CD4-positive, alpha-beta T cell treated with Interleukin-10 for 1 hour (primary cell): ENCODE data around the gene SYNPO.

Experiments used
- DNase-seq: peaks from one replicate; pipeline ENCODE4 v3.0.0-alpha.2; 2020

SYNPO gene

DNA sequence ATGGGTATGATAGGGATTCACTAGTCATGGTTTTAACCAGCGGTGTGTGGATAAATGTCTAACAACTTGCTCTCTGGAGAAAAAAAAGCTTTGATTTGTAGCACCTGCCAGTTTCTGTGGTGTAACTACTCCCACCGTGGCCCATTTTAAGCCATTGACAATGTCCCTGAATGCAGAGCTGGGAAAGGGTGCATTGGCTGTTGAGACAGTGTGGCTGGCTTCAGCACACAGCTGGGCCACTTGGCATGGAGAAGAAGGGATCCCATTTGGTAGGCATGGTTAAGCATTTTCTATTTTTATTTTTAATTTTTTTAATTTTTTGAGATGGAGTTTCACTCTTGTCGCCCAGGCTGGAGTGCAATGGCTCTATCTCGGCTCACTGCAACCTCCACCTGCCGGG, 31.5 kb upstream of the SYNPO start:
- no peak for DNase-seq

GRCh38 chr5:150609843-150610584, 30.4 kb upstream of the SYNPO start:
- no peak for DNase-seq

DNA sequence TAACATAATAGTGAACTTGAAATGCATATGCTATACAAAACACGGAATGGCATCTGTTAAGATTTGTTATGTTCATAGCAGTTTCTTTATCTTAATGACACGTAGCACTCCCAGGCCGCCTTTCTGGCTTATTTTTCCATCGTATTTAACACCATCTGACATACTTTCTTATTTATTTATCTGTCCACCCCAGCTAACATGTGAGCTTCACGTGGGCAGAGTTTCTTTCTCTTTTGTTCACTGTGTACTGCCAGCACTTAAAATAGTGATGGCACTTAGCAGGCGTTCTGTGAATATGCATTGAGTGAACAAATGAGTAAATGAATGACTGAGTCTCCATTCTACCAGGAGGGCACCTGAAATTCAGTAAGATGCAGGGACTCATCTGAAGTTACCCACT, 29.4 kb upstream of the SYNPO start:
- no peak for DNase-seq

DNA sequence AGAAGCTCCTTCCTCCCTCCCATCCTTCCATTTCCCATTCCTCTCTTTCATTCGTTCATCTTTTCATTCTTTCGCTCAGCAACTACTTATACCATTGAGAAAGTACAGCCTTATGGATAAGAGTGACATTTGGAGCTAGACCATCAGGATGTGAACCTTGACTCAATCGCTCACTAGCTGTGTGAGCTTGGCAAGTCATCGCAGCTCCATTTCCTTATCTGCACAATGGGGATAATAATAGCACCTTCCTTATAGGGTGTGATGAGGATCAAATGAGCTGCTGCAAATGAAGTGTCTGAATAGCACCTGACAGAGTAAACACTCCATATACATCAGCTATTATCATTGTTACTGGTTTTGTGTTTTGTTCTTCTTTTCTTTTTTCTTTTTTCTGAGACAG, 28.1 kb upstream of the SYNPO start:
- no peak for DNase-seq

DNA sequence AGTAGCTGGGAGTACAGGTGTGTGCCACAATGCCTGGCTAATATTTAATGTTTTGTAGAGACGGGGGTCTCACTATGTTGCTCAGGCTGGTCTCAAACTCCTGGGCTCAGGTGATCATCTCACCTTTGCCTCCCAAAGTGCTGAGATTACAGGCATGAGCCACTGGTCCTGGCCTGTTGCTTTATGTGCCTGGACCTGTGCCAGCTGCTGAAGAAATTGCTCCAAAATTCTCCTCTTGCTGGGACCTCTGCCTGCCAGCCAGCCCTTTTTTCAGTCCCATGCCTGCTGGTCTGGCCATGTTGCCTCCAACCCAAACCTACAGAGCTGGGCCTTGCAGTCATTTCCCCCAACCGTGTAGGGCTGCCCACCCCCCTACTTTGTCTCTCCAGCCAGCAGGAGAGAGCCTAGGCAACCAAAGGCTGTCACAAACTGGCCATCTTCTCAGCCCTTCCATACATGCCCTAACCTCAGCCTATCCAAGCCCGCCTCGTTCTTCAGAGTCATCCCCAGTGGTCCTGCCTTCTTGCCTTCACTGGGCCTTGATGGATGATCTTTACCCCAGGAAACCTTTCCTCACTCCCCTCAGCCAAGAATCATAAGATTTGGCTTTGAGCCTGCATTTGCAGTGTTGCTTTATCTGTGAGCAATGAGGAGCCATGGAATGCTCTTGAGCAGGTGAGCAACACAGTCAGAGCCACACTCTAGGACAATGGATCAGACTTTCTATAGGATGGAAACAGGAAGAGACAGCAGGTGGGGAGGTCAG, 27.4 kb upstream of the SYNPO start:
- DNase-seq, result no peak

GRCh38 chr5:150613991-150614660, 26.3 kb upstream of the SYNPO start:
- no peak for DNase-seq

GRCh38 chr5:150614661-150615060, 25.8 kb upstream of the SYNPO start:
- DNase-seq, result no peak

GRCh38 chr5:150615141-150615699, 25.2 kb upstream of the SYNPO start:
- DNase-seq, result no peak

- DNase-seq, result no peak
Measured at GRCh38 chr5:150616024-150616470, 24.4 kb upstream of the SYNPO start.

DNA sequence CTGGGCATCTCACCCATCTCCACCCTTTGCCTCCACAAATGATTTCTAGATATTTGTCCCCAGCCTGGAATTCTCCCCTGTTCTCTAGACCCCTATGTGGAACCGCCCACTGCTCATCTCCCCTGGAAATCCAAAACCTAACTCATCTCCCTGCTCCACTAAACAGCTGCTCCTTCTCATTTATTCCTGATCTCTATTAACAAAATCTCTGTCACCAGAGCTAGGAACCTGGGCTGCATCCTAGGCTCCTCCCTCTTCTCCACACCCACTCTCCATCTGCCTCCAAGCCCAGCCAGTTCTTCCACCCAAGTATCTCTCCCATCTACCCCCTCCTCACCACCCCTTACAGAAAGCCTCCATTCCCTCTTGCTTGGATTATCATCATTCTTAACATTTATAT, 24.0 kb upstream of the SYNPO start:
- DNase-seq, result no peak

DNA sequence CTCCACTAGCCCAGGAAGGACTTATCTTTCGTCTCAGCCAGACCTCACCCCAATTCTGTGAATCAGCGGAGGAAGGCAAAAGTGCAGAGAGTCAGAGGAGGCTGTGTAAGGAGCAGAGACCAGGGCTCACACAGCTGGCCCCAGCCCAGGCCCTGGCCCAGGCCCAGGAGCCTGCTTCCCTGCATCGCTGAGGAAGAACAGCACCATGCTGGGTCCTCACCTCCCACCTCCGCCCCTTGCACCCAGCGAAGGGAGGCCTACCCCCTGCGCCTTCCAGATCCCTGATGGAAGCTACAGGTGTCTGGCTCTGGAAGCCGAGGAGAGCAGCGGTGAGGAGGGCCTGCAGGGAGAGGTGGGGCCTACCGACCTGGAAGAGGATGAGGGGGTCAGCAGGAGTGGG, 22.3 kb upstream of the SYNPO start:
- DNase-seq, result no peak

DNA sequence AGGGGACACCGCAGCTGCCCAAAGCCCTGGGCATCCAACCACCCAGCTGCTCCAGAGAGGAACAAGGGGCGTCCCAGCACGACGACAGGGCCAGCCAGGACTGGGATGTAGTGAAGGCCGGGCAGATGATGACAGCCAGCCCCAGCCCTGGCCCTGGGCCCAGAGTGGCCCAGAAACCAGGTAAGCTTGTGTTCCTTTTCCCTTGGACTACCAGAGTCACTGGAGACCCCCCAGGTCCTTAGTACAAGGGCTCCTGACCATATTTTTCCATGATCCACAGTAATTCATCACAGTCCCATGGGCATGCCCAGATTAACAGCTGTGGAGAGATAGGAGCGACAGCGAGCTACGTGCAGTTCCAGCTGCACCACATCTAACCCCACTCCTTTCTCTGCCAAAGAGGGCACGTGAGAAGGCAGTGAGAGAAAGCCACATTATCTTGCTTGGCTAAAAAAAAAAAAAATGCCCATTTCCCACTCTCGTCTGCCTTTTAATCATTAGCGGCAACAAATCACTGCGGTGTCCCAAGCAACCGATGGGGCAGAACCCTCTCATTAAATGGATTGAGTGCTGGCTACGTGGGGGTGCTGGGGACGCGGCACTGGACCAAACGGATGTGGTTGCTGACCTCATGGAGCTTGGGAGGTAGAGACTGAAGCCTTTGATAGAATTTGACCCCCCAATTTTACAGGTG, 21.7 kb upstream of the SYNPO start:
- DNase-seq, result no peak

GRCh38 chr5:150619359-150620230, 20.9 kb upstream of the SYNPO start:
- DNase-seq, result no peak

GRCh38 chr5:150621301-150621700, 19.2 kb upstream of the SYNPO start:
- no peak for DNase-seq

- DNase-seq, result no peak
Measured at GRCh38 chr5:150622157-150622556, 18.3 kb upstream of the SYNPO start.

- no peak for DNase-seq
Measured at GRCh38 chr5:150623152-150623877, 17.1 kb upstream of the SYNPO start.

DNA sequence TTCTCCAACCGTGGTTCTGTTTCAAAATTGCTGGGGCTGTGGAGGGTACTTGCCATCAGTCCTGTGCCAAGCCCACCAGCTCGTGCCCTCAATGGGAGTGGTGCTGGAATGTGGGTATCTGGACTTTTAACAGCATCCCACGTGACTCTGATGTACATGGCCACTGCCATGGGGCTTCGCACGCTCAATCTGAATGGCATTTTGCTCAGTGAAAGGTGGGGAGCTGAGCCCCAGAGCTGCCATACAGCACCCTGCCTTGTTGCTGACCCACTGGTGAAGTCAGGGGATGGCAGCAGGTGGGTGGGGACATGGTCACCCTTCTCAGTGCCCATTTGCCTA, 16.6 kb upstream of the SYNPO start:
- DNase-seq, result no peak

GRCh38 chr5:150624334-150625163, 15.9 kb upstream of the SYNPO start:
- DNase-seq, result peak; percentile 27

GRCh38 chr5:150625164-150625535, 15.3 kb upstream of the SYNPO start:
- DNase-seq, result no peak
